ENCODE measurements around the gene AFF3.

AFF3 gene

DNA sequence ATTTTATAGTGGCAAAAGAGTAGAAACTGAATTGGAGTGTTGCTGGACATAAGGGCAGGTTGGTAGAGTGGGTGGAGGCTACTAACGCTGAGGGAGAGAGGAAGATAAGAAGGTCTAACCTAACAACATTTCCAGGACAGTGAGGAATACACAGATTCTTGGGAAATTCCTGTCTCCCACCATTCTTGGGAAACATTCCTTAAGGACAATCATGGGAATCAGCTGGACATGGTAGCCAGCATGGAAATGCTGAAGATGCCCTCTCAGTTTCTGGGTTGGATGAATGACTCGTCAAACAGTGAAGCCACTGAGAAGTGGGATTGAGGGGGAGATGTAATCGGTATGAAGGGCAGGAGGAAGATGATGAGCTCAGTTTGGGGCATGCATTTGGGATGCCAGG, 265.4 kb downstream of the AFF3 start:
- H3K27me3 ChIP-seq (ENCODE audit: control insufficient read depth in 1 of 2, insufficient read depth in 1 of 2, low read length in 2 of 2): peaks cover 0 to 2% of the 10 kb centered on the region in 2 experiments
- no peak overlapping the region for H2AFZ ChIP-seq (ENCODE audit: low read depth, low read length)
- DNase-seq: peak; percentile 26
- no peaks in the 10 kb centered on the region for H3K9me3 ChIP-seq (ENCODE audit: control insufficient read depth, low read length)
- H3K27ac ChIP-seq (ENCODE audit: low read length, poor library complexity, severe bottlenecking): peak overlapping the region; percentile 6
- H3K79me1 ChIP-seq (replicated peaks; ENCODE audit: low read length, poor library complexity, severe bottlenecking): peaks cover 25% of the 10 kb centered on the region
- no peak overlapping the region for H2BK120ac ChIP-seq (ENCODE audit: low read depth, low read length)
- H2BK5ac ChIP-seq (ENCODE audit: low read depth, low read length, poor library complexity, severe bottlenecking): no peak overlapping the region
- peak overlapping the region; percentile 48 for H4K8ac ChIP-seq (ENCODE audit: low read length)
- H2BK15ac ChIP-seq (ENCODE audit: low read depth, poor library complexity, severe bottlenecking): no peak overlapping the region
- H3K4me2 ChIP-seq (ENCODE audit: low read length, poor library complexity, severe bottlenecking): no peak overlapping the region
- peak overlapping the region; percentile 17 to 44 for H2BK12ac ChIP-seq (ENCODE audit: low read length in 2 of 2)
- H3K23ac ChIP-seq (ENCODE audit: low read length in 2 of 2): no peak overlapping the region
- H3K18ac ChIP-seq (ENCODE audit: low read depth in 1 of 2, low read length in 2 of 2): peak overlapping the region; percentile 23 to 54
- no peak overlapping the region for H3K14ac ChIP-seq (ENCODE audit: low read length in 2 of 2)
- 96% methylated on average over 3 of the region's 3 CpGs for WGBS
- no peaks in the 10 kb centered on the region for H3K36me3 ChIP-seq (ENCODE audit: control insufficient read depth in 1 of 2, insufficient read depth in 2 of 2, low read depth in 1 of 2, low read length in 2 of 2)
- H2AK5ac ChIP-seq (ENCODE audit: low read length, severe bottlenecking): peak overlapping the region; percentile 14
- peak overlapping the region in 1 of 2 experiments; percentile 24 for H3K4ac ChIP-seq (ENCODE audit: low read depth in 1 of 2, low read length in 2 of 2)
- H3K4me1 ChIP-seq (ENCODE audit: control insufficient read depth, insufficient read depth, low read depth, low read length): peaks cover 9% of the 10 kb centered on the region
- peak overlapping the region; percentile 44 for H4K91ac ChIP-seq (ENCODE audit: low read length)
- no peak overlapping the region for H3K4me3 ChIP-seq (ENCODE audit: insufficient read depth in 1 of 2, low read depth in 1 of 2, low read length in 2 of 2)
- H3K9ac ChIP-seq (ENCODE audit: low read length): no peak overlapping the region

- H3K4me1 ChIP-seq (ENCODE audit: control insufficient read depth, insufficient read depth, low read depth, low read length): peaks cover 8% of the 10 kb centered on the region
- H3K23ac ChIP-seq (ENCODE audit: low read length in 2 of 2): no peak overlapping the region
- no peak overlapping the region for H4K91ac ChIP-seq (ENCODE audit: low read length)
- H4K8ac ChIP-seq (ENCODE audit: low read length): no peak overlapping the region
- H3K9me3 ChIP-seq (ENCODE audit: control insufficient read depth, low read length): no peaks in the 10 kb centered on the region
- H3K4ac ChIP-seq (ENCODE audit: low read depth in 1 of 2, low read length in 2 of 2): peak overlapping the region in 1 of 2 experiments; percentile 37
- H2AFZ ChIP-seq (ENCODE audit: low read depth, low read length): no peak overlapping the region
- H3K18ac ChIP-seq (ENCODE audit: low read depth in 1 of 2, low read length in 2 of 2): peak overlapping the region in 1 of 2 experiments; percentile 17
- H2BK5ac ChIP-seq (ENCODE audit: low read depth, low read length, poor library complexity, severe bottlenecking): no peak overlapping the region
- H2BK15ac ChIP-seq (ENCODE audit: low read depth, poor library complexity, severe bottlenecking): no peak overlapping the region
- H2BK120ac ChIP-seq (ENCODE audit: low read depth, low read length): no peak overlapping the region
- WGBS: 97% methylated on average over 7 of the region's 7 CpGs
- H3K4me2 ChIP-seq (ENCODE audit: low read length, poor library complexity, severe bottlenecking): no peak overlapping the region
- H3K27me3 ChIP-seq (ENCODE audit: control insufficient read depth in 1 of 2, insufficient read depth in 1 of 2, low read length in 2 of 2): peaks cover 0 to 4% of the 10 kb centered on the region in 2 experiments
- no peak overlapping the region for H3K4me3 ChIP-seq (ENCODE audit: insufficient read depth in 1 of 2, low read depth in 1 of 2, low read length in 2 of 2)
- H2BK12ac ChIP-seq (ENCODE audit: low read length in 2 of 2): peak overlapping the region; percentile 57 to 76
- H3K79me1 ChIP-seq (replicated peaks; ENCODE audit: low read length, poor library complexity, severe bottlenecking): peaks cover 25% of the 10 kb centered on the region
- no peaks in the 10 kb centered on the region for H3K36me3 ChIP-seq (ENCODE audit: control insufficient read depth in 1 of 2, insufficient read depth in 2 of 2, low read depth in 1 of 2, low read length in 2 of 2)
- no peak overlapping the region for H3K14ac ChIP-seq (ENCODE audit: low read length in 2 of 2)
- no peak overlapping the region for H3K9ac ChIP-seq (ENCODE audit: low read length)
- peak overlapping the region; percentile 64 for H2AK5ac ChIP-seq (ENCODE audit: low read length, severe bottlenecking)
- H3K27ac ChIP-seq (ENCODE audit: low read length, poor library complexity, severe bottlenecking): no peak overlapping the region
- no peak for DNase-seq
Measured at GRCh38 chr2:99875627-99876201, 266.7 kb downstream of the AFF3 start.

DNA sequence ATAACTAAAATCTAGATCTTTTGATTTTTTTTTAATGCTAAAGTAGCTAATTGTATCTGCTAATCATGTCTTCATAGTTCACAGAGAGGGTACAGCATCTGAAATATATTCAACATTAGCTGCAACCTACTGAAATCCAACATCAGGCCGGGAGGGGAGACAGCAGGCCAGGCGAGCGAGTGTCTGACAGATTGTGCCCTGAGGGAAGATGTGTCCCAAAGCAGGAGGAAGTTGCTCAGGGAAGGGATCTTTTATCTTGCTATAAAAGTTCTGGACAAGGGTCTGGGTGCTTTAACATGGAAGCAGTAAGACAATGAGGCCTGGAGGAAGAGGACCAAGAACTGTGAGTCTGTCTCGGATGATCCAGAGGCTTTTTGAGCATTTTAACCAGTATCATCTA, 274.1 kb downstream of the AFF3 start:
- Histone ChIP-seq H3K4me1 (ENCODE audit: control insufficient read depth, insufficient read depth, low read depth, low read length) (peaks cover 11% of the 10 kb centered on the region), H2BK12ac (ENCODE audit: low read length in 2 of 2) (peak overlapping the region in 1 of 2 experiments; percentile 57)
- 89% methylated on average over 3 of the region's 4 CpGs for WGBS

DNA sequence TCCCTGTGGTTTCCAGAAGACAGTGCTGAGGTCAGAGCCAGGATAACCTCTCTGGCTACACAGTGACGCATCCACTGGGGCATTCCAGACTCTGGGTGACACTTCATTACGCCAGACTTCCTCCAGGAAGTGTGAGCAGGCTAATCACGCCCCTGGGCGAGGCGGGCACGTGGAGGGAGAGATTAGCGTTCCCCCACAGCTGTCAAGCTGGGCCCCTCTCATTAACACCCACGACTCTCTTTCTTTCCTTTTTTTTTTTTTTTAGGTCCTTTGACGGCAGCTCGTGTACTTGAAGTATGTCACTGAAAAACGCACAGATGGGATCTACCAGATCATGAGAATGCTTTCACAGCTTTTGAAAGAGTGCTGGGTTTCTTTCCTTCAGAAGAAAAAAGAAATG, 274.6 kb downstream of the AFF3 start:
- Histone ChIP-seq H2AFZ (ENCODE audit: low read depth, low read length) (no peak overlapping the region), H3K9ac (ENCODE audit: low read length) (no peak overlapping the region), H3K9me3 (ENCODE audit: control insufficient read depth, low read length) (no peaks in the 10 kb centered on the region), H3K4me1 (ENCODE audit: control insufficient read depth, insufficient read depth, low read depth, low read length) (peaks cover 11% of the 10 kb centered on the region), H3K23ac (ENCODE audit: low read length in 2 of 2) (no peak overlapping the region), H3K79me1 (replicated peaks; ENCODE audit: low read length, poor library complexity, severe bottlenecking) (peaks cover 20% of the 10 kb centered on the region), H3K4ac (ENCODE audit: low read depth in 1 of 2, low read length in 2 of 2) (no peak overlapping the region), H2BK15ac (ENCODE audit: low read depth, poor library complexity, severe bottlenecking) (no peak overlapping the region), H3K27me3 (ENCODE audit: control insufficient read depth in 1 of 2, insufficient read depth in 1 of 2, low read length in 2 of 2) (peaks cover 0 to 56% of the 10 kb centered on the region in 2 experiments), H3K36me3 (ENCODE audit: control insufficient read depth in 1 of 2, insufficient read depth in 2 of 2, low read depth in 1 of 2, low read length in 2 of 2) (no peaks in the 10 kb centered on the region), H3K4me2 (ENCODE audit: low read length, poor library complexity, severe bottlenecking) (no peak overlapping the region), H4K91ac (ENCODE audit: low read length) (peak overlapping the region; percentile 23), H4K8ac (ENCODE audit: low read length) (no peak overlapping the region), H2BK120ac (ENCODE audit: low read depth, low read length) (no peak overlapping the region), H3K18ac (ENCODE audit: low read depth in 1 of 2, low read length in 2 of 2) (peak overlapping the region; percentile 25 to 34), H3K14ac (ENCODE audit: low read length in 2 of 2) (no peak overlapping the region), H3K27ac (ENCODE audit: low read length, poor library complexity, severe bottlenecking) (no peak overlapping the region), H2BK5ac (ENCODE audit: low read depth, low read length, poor library complexity, severe bottlenecking) (no peak overlapping the region), H3K4me3 (ENCODE audit: insufficient read depth in 1 of 2, low read depth in 1 of 2, low read length in 2 of 2) (no peak overlapping the region), H2AK5ac (ENCODE audit: low read length, severe bottlenecking) (peak overlapping the region; percentile 23), H2BK12ac (ENCODE audit: low read length in 2 of 2) (peak overlapping the region in 1 of 2 experiments; percentile 23)
- DNase-seq: peak; percentile 93
- 10% methylated on average over 9 of the region's 11 CpGs for WGBS

More for the DNA sequence above, 274.1 kb downstream of the AFF3 start:
- Histone ChIP-seq H3K79me1 (replicated peaks; ENCODE audit: low read length, poor library complexity, severe bottlenecking) (peaks cover 22% of the 10 kb centered on the region), H3K9ac (ENCODE audit: low read length) (no peak overlapping the region), H3K4ac (ENCODE audit: low read depth in 1 of 2, low read length in 2 of 2) (peak overlapping the region in 1 of 2 experiments; percentile 46), H2BK120ac (ENCODE audit: low read depth, low read length) (peak overlapping the region; percentile 43), H3K9me3 (ENCODE audit: control insufficient read depth, low read length) (no peaks in the 10 kb centered on the region), H2BK5ac (ENCODE audit: low read depth, low read length, poor library complexity, severe bottlenecking) (no peak overlapping the region), H4K91ac (ENCODE audit: low read length) (peak overlapping the region; percentile 40), H2AFZ (ENCODE audit: low read depth, low read length) (no peak overlapping the region), H2BK15ac (ENCODE audit: low read depth, poor library complexity, severe bottlenecking) (no peak overlapping the region), H3K18ac (ENCODE audit: low read depth in 1 of 2, low read length in 2 of 2) (peak overlapping the region in 1 of 2 experiments; percentile 41), H3K23ac (ENCODE audit: low read length in 2 of 2) (no peak overlapping the region), H3K14ac (ENCODE audit: low read length in 2 of 2) (no peak overlapping the region), H3K36me3 (ENCODE audit: control insufficient read depth in 1 of 2, insufficient read depth in 2 of 2, low read depth in 1 of 2, low read length in 2 of 2) (no peaks in the 10 kb centered on the region), H4K8ac (ENCODE audit: low read length) (peak overlapping the region; percentile 32), H3K27ac (ENCODE audit: low read length, poor library complexity, severe bottlenecking) (no peak overlapping the region), H3K4me3 (ENCODE audit: insufficient read depth in 1 of 2, low read depth in 1 of 2, low read length in 2 of 2) (no peak overlapping the region), H3K4me2 (ENCODE audit: low read length, poor library complexity, severe bottlenecking) (no peak overlapping the region), H2AK5ac (ENCODE audit: low read length, severe bottlenecking) (peak overlapping the region; percentile 61), H3K27me3 (ENCODE audit: control insufficient read depth in 1 of 2, insufficient read depth in 1 of 2, low read length in 2 of 2) (peaks cover 0 to 51% of the 10 kb centered on the region in 2 experiments)
- DNase-seq: no peak

All from mesenchymal stem cell (in vitro differentiated cells and primary cell).